ENCODE results near the gene SZT2.

GRCh38 chr1:43445606-43446387 lies 56.1 kb downstream of the SZT2 start:
- TF ChIP-seq POLR2A (IDR thresholded peaks at IDR 0.05) (no peak), POLR2AphosphoS5 (IDR thresholded peaks at IDR 0.05) (no peak), CTCF (IDR thresholded peaks at IDR 0.05 in 8 of 11, conservative IDR thresholded peaks at IDR 0.05 in 3 of 11) (no peak)

Measured in spleen (tissue), 7 donors.